ENCODE measurements around the gene BORCS6.

BORCS6 gene

DNA sequence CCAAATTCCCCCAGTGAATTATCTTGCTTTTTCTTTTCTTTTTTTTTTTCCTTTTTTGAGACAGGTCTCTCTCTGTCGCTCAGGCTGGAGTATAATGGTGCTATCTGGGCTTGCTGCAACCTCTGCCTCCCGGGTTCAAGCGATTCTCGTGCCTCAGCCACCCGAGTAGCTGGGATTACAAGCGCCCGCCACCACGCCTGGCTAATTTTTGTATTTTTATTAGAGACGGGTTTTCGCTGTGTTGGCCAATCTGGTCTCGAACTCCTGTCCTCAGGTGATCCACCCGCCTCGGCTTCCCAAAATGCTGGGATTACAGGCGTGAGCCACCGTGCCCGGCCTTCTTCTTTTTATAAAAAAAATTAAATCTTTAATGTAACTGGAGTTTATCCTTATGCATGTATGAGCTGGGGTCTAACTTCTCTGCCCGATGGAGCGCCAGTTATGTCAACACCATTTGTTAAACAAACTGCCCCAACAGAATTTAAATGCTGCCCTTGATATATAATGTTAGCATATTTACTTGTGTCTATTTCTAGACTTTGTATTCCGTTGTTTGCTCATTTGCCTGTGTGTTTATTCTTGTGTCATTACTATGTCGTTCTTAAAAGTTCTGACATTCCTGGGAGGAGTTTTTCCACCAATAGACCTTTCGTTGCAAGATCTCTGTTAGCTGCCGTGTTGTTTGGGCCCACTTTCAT is 20.9 kb upstream of the BORCS6 start:
- DNase-seq (ENCODE audit: low read depth), result no peak

- peak; percentile 93 for DNase-seq (ENCODE audit: low read depth)
Observed at GRCh38 chr17:8209907-8210760, 20.2 kb upstream of the BORCS6 start, which contains the start of gene AURKB. TSS of gene AURKB (minus strand) at chr17:8210575. CDS start at chr17:8210224, 351 bp downstream.

GRCh38 chr17:8206536-8206935 is 16.6 kb upstream of the BORCS6 start:
- no peak for DNase-seq (ENCODE audit: low read depth)

GRCh38 chr17:8204761-8205555 is 15.0 kb upstream of the BORCS6 start:
- no peak for DNase-seq (ENCODE audit: low read depth)

GRCh38 chr17:8192070-8192815 is 2.3 kb upstream of the BORCS6 start:
- DNase-seq (ENCODE audit: low read depth), result no peak

- DNase-seq (ENCODE audit: low read depth), result no peak
Observed at GRCh38 chr17:8190506-8190905, 526 bp upstream of the BORCS6 start.

GRCh38 chr17:8189041-8189710 is 804 bp downstream of the BORCS6 start:
- DNase-seq (ENCODE audit: low read depth), result no peak

- DNase-seq (ENCODE audit: low read depth), result no peak
Observed at GRCh38 chr17:8188263-8188839, 1.6 kb downstream of the BORCS6 start.

DNA sequence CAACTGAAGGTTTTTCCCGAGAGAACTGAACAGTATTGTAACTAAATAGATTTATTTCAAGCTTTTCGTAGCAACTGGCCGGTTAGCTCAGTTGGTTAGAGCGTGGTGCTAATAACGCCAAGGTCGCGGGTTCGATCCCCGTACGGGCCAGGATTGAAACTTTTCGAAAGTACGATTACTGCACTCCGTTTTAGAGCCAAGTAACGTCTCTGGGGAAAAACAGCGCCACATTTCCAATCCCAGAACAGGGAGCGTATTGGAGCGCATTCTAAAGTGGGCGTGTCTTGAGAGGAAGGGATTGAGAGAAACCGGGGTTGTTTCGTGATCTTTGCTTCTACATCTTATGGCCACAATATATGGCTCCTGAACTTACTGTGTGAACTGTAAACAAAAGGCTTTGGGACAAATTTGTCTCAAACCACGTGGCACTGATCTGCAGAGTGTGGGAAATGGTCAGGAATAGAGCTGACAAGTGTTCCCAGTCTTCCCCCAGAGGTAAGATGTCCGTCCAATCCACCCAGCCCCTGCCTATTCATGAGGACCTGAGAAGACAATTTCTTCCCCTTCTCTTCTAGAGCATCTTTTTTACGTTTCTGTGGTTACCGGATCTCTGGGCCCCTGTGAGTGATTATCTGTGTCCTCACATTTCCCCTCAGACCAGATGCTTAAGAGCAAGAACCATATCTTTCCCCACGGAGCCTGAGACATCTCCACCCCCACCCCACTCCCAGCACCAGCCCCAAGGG is 2.3 kb downstream of the BORCS6 start:
- DNase-seq (ENCODE audit: low read depth), result peak; percentile 98

DNA sequence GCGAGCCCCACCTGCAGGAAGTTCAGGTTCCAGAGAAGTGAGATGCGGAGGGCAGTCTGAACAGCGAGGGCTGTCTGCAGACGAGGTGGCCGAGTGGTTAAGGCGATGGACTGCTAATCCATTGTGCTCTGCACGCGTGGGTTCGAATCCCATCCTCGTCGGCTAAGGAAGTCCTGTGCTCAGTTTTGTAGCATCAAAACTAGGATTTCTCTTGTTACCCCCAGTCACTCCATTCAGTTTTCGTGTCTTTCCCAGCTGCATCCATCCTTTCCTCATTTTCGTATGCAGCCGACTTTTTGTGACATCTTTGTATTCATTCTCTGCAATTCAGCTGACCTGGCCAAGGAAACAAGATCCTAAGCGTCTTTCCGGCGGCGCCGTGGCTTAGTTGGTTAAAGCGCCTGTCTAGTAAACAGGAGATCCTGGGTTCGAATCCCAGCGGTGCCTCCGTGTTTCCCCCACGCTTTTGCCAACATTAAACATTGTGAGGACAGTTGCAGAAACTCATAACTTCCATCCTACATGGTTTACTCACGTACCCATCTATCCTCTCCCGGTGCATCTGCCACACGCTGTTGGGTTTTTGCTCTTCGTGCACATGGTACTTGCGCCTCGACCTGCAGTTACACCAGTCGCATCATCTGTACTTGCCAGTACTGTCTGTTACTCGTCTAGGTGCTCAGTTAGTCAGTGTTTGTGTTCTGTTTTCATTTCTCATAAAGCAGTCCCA is 3.0 kb downstream of the BORCS6 start:
- DNase-seq (ENCODE audit: low read depth), result peak; percentile 89

DNA sequence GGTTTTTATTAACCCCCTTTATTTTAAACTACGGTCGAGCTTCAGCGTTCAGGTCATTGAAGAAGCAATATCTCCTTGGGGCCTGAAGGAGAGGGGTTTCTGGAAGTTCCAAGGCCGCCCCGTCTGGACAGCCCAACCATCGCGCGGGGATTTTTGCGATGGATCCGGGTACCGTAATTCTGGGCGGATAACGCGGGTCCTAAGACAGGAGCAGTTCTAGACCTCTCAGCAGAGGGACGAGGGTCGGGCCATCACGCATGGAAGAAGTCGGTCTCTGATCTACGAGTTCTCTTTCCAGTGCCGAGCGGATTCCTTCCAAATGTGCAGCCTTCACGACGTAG is 3.6 kb downstream of the BORCS6 start:
- DNase-seq (ENCODE audit: low read depth), result no peak

GRCh38 chr17:8185582-8186445 is 4.2 kb downstream of the BORCS6 start:
- DNase-seq (ENCODE audit: low read depth), result no peak

DNA sequence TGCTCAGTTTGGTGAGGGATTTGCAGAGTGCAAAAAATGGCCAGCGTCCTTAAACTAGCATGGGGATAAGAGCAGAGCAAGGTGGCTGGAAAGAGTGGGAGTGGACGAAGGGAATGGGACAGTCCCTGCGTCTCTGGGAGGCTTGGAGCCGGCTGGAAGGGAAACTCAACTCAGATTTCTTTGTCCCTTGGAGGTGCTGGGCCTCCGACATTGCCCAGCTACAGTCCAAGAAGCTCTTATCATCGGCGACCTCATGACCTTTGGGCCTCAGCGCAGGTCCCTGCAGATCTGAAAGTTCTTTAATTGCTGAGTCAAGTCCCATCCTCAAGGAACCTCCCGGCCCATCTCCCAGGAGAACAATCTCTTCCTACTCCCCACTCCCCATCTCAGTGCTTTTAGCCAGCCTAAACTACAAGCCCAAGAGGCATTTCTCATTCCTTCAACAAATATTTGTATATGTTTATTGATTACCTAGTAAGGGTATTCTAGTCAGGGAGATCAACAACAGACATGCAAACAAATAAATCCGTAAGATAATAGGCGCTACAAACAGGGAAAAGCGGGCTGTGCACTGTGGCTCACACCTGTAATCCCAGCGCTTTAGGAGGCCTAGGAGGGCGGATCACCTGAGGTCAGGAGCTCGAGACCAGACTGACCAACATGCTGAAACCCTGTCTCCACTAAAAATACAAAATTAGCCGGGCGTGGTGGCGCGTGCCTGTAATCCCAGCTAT is 12.8 kb downstream of the BORCS6 start:
- DNase-seq (ENCODE audit: low read depth), result no peak

DNA sequence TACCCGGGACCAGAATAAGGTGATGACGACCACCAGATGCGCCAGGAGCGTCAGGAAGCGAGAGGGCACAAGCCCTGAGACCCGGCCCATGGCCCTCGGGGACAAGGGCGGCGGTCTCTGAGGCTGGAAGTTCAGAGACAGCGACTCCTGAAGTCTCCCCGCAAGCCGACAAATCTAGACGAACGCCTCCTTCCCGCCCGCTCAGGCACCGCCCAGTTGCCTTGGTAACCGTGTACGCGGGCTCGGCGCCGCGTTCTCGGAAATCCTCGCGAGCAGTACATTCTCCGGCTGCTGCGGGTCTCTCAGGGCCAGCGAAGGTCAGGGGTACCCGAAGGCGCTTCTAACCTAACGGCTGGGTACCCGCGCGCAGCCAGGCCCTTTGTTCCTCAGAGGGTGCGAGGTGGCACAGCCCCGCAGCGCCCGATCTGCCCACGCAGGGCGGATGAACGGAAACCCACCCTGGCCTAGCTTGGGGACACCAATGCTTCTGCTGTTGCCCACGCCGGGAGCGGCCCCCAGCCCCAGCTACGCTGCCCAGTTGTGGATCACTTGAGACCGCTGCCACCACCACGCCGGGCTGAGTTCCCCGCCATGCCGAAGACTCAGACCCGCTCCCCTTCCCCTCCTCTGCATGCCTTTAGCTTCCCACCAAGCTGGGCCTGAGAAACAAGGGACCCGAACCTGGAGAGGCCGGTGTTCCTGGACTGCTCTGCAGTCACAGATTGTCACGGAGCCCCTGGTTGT is 13.6 kb downstream of the BORCS6 start, which contains the start of gene TMEM107:
TMEM107 (minus strand) TSS at position 184 of the 744 bp plus-strand sequence; CDS start at position 90, 94 bp downstream.
- no peak for DNase-seq (ENCODE audit: low read depth)

- DNase-seq (ENCODE audit: low read depth), result no peak
Observed at GRCh38 chr17:8175795-8176196, 14.2 kb downstream of the BORCS6 start.

GRCh38 chr17:8173871-8174322 is 16.1 kb downstream of the BORCS6 start:
- DNase-seq (ENCODE audit: low read depth), result no peak

Data from non-pigmented ciliary epithelial cell (primary cell).